HG03432 (cell line): ENCODE results near the gene PRKACB.
A peak's percentile ranks its signal among the peaks of the same experiment; 100 is the strongest.
"Not testable (repeated sequence)": the region's sequence is repeated elsewhere in the genome, so short reads cannot be mapped to it uniquely, and the experiment has no call there.

ENCODE experiments used
- ATAC-seq: cut with Tn5 transposase; IDR thresholded peaks from one replicate; pipeline ENCODE4 v1.9.1; 2021; ENCODE audit warnings: mild to moderate bottlenecking, moderate library complexity; ENCODE audit not compliant: unreplicated experiment

Gene PRKACB

DNA sequence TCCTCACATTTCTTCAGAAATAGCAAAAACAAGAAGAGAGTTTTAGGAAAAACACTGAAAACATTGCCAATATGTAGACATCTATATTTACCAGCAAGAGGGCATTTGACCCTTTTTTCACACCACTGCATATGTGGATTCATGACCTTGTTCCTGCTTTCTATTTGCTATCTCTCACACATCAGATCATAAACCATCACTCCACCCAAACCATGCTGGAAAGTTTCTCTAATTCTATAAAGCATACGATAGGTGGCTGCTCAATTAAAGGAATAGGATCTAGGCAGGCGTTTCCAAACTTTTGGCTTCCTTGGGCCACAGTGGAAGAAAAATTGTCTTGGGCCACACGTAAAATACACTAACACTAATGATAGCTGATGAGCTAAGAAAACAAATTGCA is 121.8 kb downstream of the PRKACB start:
- no peak for ATAC-seq

- ATAC-seq, result no peak
Measured at GRCh38 chr1:84266748-84267147, 122.7 kb downstream of the PRKACB start.

DNA sequence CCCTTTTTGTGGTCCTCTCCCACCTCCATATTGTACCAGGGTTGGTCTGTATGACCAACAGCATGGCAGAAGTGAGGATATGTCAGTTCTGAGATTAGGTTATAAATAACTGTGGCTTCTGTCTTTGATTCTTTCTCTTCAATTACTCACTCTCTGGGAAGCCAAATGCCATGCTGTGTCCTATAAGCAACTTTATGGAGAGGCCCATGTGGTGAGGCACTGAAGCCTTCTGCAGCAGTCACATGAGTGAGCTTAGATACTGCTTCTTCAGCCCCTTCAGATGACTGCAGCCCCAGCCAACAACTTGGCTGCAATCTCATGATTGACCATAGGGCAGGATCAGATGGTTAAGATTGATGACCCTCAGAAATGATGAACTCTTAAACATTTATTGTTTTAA is 123.4 kb downstream of the PRKACB start:
- no peak for ATAC-seq

GRCh38 chr1:84268346-84268745 is 124.3 kb downstream of the PRKACB start:
- no peak for ATAC-seq

- no peak for ATAC-seq
Measured at GRCh38 chr1:84269306-84269705, 125.2 kb downstream of the PRKACB start.

GRCh38 chr1:84271441-84272151 is 127.5 kb downstream of the PRKACB start:
- ATAC-seq, result peak; percentile 96

DNA sequence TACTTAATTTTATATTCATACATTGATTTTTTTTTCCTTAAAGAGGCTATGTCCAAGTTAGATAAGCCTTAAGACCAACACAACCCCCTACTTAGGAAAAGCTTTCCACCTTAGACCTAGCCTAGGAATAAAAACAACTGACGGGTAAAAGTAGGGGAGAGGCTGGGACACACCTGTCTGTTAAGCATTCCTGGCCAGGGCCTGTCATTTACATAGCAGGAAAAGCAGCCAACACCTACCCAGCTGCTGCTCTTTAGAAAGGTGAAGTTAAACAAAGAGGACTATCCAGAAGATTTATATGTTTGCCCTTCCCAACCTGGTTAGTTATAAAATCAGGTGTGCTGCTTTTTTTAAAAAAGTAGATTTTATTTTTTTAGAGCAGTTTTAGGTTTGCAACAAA is 128.3 kb downstream of the PRKACB start:
- ATAC-seq, result no peak

GRCh38 chr1:84277343-84278059 is 133.4 kb downstream of the PRKACB start:
- ATAC-seq, result no peak

- ATAC-seq, result no peak
Measured at GRCh38 chr1:84278905-84279304, 134.8 kb downstream of the PRKACB start.

GRCh38 chr1:84280912-84281311 is 136.8 kb downstream of the PRKACB start:
- no peak for ATAC-seq

DNA sequence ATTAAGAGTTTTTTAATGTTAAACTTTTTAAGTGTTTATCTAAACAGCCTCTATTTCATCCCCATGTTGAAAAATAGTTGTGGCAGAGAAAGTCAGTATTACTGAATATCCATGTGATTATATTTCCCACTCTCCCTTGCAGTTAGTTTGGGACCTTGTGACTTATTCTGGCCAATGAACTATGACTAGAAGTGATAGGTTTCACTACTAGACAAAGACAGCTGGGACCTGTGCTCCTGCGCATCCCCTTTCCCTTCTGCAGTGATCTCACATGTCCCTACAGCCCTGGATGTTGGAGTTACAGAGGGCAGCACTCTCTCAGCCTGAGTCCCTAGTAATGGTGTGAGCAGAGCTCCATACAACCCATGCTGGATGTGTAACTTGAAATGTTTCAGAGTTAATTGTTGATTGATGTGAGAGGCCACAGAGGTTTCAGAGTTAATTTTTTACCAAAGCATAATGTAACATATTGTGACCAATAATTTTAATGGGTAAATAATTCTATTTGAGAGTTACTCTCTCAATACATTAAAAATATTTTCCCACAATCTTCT is 138.8 kb downstream of the PRKACB start:
- no peak for ATAC-seq

DNA sequence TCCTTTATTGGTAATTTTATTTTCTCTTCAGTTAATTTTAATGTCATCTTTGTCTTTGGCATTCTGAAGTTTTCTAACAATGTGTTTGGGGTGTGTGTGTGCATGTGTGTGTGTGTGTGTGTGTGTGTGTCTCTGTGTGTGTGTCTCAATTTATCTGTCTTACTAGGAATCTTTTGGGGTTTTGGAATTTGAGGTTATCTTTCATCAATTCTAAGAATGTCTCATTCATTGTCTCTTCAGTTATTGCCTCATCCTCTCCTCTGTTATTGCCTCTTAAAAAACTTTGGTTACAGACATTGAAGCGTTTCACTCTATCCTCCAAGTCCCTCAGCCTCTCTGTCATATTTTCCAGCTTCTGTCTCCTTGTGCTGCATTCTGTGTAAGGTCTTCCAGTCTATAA is 139.3 kb downstream of the PRKACB start:
- ATAC-seq, result no peak

DNA sequence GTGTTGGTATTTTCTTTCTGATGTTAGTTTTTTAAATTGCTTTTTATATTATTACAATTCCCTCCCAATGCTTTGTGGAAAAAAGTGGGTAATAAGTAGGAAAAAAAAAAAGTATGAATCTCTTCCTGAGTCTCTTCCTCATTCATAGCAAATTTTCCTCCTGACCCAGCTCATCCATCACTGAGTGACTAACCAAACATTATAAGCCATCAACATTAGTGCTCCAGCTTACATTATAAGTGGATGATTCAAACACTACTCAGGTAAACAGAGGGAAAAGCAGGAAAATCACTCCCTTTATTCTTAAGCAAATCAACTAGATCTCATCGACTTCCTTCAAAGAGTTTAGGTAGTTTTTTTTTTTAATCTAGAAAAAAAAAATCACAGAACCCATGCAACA is 142.0 kb downstream of the PRKACB start:
- ATAC-seq, result no peak

DNA sequence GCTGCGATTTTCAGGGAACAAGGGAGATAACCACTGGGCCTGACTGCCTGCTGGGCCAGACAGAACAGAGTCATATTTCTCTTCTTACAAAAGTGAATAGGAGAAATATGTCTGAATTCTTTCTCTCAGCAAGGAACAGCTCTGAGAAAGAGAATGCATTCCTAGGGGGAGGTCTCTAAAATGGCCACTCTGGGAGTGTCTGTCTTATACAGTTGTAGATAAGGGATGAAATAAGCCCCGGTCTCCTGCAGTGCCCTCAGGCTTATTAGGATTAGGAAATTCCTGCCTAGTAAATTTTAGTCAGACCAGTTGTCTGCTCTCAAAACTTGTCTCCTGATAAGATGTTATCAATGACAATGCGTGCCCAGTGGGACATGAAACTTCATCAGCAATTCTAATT is 143.3 kb downstream of the PRKACB start:
- not testable (repeated sequence) for ATAC-seq
